WI38 (cell line): ENCODE data around the gene HMCN2.

Experiments used
- H3K4me3 ChIP-seq: 2 replicates; pipeline ENCODE4 v1.5.1; 2011; ENCODE audit warnings: low read depth, mild to moderate bottlenecking, control low read depth, low read length
- CTCF ChIP-seq: IDR thresholded peaks from 2 replicates; pipeline ENCODE4 v1.5.1; 2012; ENCODE audit warnings: low read depth, mild to moderate bottlenecking, control low read depth, low read length

HMCN2 gene

GRCh38 chr9:130430232-130430631, 164.7 kb downstream of the HMCN2 start:
- H3K4me3 ChIP-seq, result no peak overlapping the region
- no peak for TF ChIP-seq CTCF

GRCh38 chr9:130430734-130431535, 165.4 kb downstream of the HMCN2 start:
- no peak overlapping the region for H3K4me3 ChIP-seq
- no peak for TF ChIP-seq CTCF

GRCh38 chr9:130431536-130432303, 166.2 kb downstream of the HMCN2 start:
- TF ChIP-seq CTCF, result no peak
- no peak overlapping the region for H3K4me3 ChIP-seq

GRCh38 chr9:130432362-130432761, 166.8 kb downstream of the HMCN2 start:
- TF ChIP-seq CTCF, result no peak
- H3K4me3 ChIP-seq, result no peak overlapping the region

- no peak for TF ChIP-seq CTCF
- H3K4me3 ChIP-seq, result no peak overlapping the region
Observed at GRCh38 chr9:130432796-130433167, 167.2 kb downstream of the HMCN2 start.

- TF ChIP-seq CTCF, result peak; percentile 24; the same call in 1 of the 2 replicates
- H3K4me3 ChIP-seq, result no peak overlapping the region
Observed at GRCh38 chr9:130433168-130433946, 167.8 kb downstream of the HMCN2 start.
